Ovary (tissue), 3 donors: ENCODE measurements around the gene AUTS2.

Source experiments
- EP300 ChIP-seq: sonication (generic); formaldehyde crosslinking; IDR thresholded peaks from one replicate; pipeline ENCODE4 v1.6.1; 2017; ENCODE audit warnings: antibody characterized with exemption
- TF ChIP-seq, protein P1 (sequence below), 3 donors: fragments of 450-650 bp in 2 of 3; fragments of 200-600 bp in 1 of 3; IDR thresholded peaks; one replicate each; pipeline versions ENCODE4 v1.5.1 to v1.8.0; 2016 to 2022; ENCODE audit warnings: antibody characterized with exemption in 3 of 3, mild to moderate bottlenecking in 1 of 3
- donor health status: DM: no; HTN: no; CAD: no.

DNA sequence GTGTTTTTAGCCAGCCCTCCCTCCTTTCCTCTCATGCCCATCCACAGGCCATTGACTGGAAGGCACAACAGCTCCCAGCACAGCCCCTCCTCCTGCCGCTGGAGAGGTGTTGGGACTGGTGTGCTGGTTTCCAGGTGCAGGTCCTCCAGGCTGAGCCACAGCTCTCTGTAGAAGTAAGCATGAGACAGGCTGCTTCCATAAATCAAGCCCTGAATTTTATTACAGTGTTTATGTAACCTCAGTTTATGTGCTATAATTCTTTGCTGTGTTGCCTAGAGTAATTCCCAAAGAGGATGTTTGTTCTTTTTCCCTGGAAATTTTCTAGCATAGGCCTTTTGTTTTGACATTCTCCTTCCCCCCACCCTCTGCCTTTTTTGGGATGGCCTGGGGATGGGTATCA, 445.8 kb downstream of the AUTS2 start:
- no peak for TF ChIP-seq EP300
- TF ChIP-seq, protein P1, sequence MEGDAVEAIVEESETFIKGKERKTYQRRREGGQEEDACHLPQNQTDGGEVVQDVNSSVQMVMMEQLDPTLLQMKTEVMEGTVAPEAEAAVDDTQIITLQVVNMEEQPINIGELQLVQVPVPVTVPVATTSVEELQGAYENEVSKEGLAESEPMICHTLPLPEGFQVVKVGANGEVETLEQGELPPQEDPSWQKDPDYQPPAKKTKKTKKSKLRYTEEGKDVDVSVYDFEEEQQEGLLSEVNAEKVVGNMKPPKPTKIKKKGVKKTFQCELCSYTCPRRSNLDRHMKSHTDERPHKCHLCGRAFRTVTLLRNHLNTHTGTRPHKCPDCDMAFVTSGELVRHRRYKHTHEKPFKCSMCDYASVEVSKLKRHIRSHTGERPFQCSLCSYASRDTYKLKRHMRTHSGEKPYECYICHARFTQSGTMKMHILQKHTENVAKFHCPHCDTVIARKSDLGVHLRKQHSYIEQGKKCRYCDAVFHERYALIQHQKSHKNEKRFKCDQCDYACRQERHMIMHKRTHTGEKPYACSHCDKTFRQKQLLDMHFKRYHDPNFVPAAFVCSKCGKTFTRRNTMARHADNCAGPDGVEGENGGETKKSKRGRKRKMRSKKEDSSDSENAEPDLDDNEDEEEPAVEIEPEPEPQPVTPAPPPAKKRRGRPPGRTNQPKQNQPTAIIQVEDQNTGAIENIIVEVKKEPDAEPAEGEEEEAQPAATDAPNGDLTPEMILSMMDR (IDR thresholded peaks at IDR 0.05) = no peak
